Dendritic cell treated with granulocyte-macrophage colony-stimulating factor and Interleukin-4, amounts not matched to agents 40 ng/mL and 50 ng/mL, for 4 days (primary cell): ENCODE data around the gene TFDP2.
A peak's percentile ranks its signal among the peaks of the same experiment; 100 is the strongest.
"Not testable (repeated sequence)": the region's sequence is repeated elsewhere in the genome, so short reads cannot be mapped to it uniquely, and the experiment has no call there.

ENCODE experiments used
- H3K27ac Mint-ChIP-seq: one replicate; pipeline ENCODE4 v1.8.0; 2022; ENCODE audit warnings: mild to moderate bottlenecking, mixed read lengths
- H3K27me3 Mint-ChIP-seq: one replicate; pipeline ENCODE4 v1.8.0; 2022; ENCODE audit warnings: mild to moderate bottlenecking, mixed read lengths
- H3K36me3 Mint-ChIP-seq: one replicate; pipeline ENCODE4 v1.8.0; 2022; ENCODE audit warnings: low read depth, mixed read lengths
- H3K4me1 Mint-ChIP-seq: one replicate; pipeline ENCODE4 v1.8.0; 2022; ENCODE audit warnings: low read depth, mixed read lengths
- H3K4me3 Mint-ChIP-seq: one replicate; pipeline ENCODE4 v1.8.0; 2022; ENCODE audit warnings: mild to moderate bottlenecking, moderate library complexity, mixed read lengths
- H3K9me3 Mint-ChIP-seq: one replicate; pipeline ENCODE4 v1.8.0; 2022; ENCODE audit warnings: mixed read lengths
- intact Hi-C: fragments of 100-400 bp; cut with micrococcal nuclease; formaldehyde crosslinking; loops from one replicate; pipeline ENCODE4 v1.15.0; 2022

The TFDP2 gene

GRCh38 chr3:142148044-142148791 lies 1.1 kb downstream of the TFDP2 start:
- no peaks in the 10 kb centered on the region for H3K36me3 Mint-ChIP-seq
- peak overlapping the region; percentile 83 for H3K4me3 Mint-ChIP-seq
- peak overlapping the region; percentile 79 for H3K27ac Mint-ChIP-seq
- H3K27me3 Mint-ChIP-seq, result peaks cover 4% of the 10 kb centered on the region
- no peaks in the 10 kb centered on the region for H3K9me3 Mint-ChIP-seq
- H3K4me1 Mint-ChIP-seq, result peaks cover 24% of the 10 kb centered on the region
- intact Hi-C loops, result no loop called here

DNA sequence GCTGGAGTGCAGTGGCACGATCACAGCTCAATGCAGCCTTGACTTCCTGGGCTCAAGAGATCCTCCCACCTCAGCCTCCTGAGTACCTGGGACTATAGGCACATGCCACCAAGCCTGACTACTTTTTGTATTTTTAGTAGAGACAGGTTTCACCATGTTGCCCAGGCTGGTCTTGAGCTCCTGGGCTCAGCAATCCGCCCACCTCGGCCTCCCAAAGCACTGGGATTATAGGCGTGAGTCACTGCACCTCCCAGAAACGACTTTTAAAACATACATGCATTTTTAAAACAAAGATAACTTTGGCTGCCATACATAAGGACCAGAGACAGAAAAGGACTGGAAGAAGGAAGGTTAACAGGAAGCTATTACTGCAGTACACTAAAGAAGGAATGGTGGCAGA lies 4.8 kb downstream of the TFDP2 start:
- H3K9me3 Mint-ChIP-seq, H3K4me3 Mint-ChIP-seq, intact Hi-C loops, H3K27ac Mint-ChIP-seq, H3K27me3 Mint-ChIP-seq: not testable (repeated sequence)
- Mint-ChIP-seq H3K36me3 (peaks cover 15% of the 10 kb centered on the region), H3K4me1 (peaks cover 18% of the 10 kb centered on the region)

GRCh38 chr3:142140608-142141285 lies 8.6 kb downstream of the TFDP2 start:
- intact Hi-C loops, H3K9me3 Mint-ChIP-seq: not testable (repeated sequence)
- H3K36me3 Mint-ChIP-seq, result peaks cover 15% of the 10 kb centered on the region

GRCh38 chr3:142137089-142137488 lies 12.3 kb downstream of the TFDP2 start:
- H3K27me3 Mint-ChIP-seq, intact Hi-C loops, H3K27ac Mint-ChIP-seq, H3K4me3 Mint-ChIP-seq, H3K9me3 Mint-ChIP-seq, H3K4me1 Mint-ChIP-seq: not testable (repeated sequence)
- H3K36me3 Mint-ChIP-seq, result peaks cover 15% of the 10 kb centered on the region

More at GRCh38 chr3:142140608-142141285, 8.6 kb downstream of the TFDP2 start:
- not testable (repeated sequence) for H3K4me3 Mint-ChIP-seq, H3K4me1 Mint-ChIP-seq, H3K27ac Mint-ChIP-seq, H3K27me3 Mint-ChIP-seq

DNA sequence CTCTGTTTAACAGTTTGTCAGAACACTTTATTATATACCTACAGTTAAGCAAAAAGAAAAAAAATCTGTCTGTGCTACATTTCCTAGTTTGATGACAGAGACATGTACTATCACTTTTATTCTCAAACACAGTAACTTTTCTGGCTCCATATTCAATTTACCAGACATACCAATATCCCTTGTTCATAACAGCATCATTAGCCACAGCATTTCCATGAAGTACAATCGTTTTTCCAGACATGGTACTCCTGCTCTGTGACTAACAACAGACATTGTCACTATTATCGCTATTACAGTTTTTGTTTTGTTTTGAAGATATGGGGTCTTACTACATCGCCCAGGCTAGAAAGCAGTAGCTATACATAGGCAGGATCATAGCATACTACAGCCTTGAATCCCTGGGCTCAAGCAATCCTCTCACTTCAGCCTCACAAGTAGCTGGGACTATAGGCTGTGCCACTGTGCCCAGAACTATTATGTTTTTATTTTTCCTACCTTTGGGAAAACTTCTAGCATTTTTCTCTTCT lies 14.5 kb downstream of the TFDP2 start:
- Mint-ChIP-seq H3K9me3 (no peaks in the 10 kb centered on the region), H3K4me1 (peaks cover 6% of the 10 kb centered on the region), H3K27me3 (no peaks in the 10 kb centered on the region), H3K36me3 (peaks cover 3% of the 10 kb centered on the region), H3K4me3 (no peak overlapping the region), H3K27ac (no peak overlapping the region)
- intact Hi-C loops, result no loop called here

DNA sequence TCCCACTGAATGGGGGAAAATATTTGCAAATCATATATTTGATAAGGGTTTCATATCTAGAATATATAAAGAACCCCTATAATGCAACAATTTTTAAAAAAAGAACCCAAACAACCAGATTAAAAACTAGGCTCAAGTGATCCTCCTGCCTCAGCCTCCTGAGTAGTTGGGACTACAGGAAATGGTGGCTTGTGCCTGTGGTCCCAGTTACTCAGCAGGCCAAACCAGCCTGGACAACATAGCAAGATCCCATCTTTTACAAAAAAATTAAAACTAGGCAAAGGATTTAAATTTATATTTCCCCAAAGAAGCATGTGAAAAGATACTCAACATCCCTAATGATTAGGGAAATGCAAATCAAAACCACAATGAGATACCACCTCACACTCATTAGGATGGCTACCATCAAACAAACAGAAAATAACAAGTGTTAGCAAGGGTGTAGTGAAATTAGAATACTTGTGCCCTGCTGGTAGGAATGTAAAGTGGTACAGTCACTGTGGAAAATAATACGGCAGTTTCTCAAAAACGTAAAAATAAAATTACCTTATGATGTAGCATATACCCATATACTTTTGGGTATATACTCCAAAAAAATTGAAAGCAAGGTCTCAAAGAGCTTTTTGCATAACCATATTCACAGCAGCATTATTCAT lies 19.7 kb downstream of the TFDP2 start:
- no peaks in the 10 kb centered on the region for H3K36me3 Mint-ChIP-seq
- H3K4me3 Mint-ChIP-seq, result no peak overlapping the region
- no peaks in the 10 kb centered on the region for H3K9me3 Mint-ChIP-seq
- peaks cover 11% of the 10 kb centered on the region for H3K4me1 Mint-ChIP-seq
- no peak overlapping the region for H3K27ac Mint-ChIP-seq
- no peaks in the 10 kb centered on the region for H3K27me3 Mint-ChIP-seq
- intact Hi-C loops, result no loop called here

DNA sequence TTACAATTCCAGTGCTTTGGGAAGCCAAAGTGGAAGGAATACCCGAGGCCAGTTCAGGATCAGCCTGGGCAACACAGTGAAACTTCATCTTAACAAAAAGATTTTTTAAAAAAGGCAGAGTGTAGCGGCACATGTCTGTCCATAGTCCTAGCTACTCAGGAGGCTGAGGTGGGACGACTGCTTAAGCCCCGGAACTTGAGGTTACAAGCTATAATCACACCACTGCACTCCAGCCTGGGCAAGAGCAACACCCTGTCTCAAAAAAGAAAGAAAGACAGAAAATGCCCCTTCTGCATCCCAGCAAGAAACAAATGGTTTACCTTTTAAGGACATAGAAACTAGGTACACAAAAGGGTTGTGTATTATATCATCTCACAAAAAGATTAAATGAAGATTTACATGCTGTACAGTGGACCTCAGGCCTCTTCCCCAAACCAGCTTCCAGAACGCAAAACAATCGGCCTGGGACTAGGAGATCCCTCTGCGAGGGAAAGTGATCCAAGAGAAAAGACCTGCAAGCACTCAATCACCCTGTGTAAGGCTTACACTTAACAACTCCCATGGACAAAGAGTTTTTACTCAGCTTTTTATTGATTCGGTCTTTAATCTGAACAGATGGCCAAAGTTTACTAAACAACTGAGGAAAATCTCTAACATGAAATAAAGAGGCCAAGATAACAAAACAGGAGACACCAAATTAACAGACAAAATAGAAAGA lies 21.2 kb downstream of the TFDP2 start:
- H3K36me3 Mint-ChIP-seq, result no peaks in the 10 kb centered on the region
- intact Hi-C loops, result no loop called here
- H3K4me1 Mint-ChIP-seq, result peaks cover 5% of the 10 kb centered on the region
- no peaks in the 10 kb centered on the region for H3K27me3 Mint-ChIP-seq
- no peak overlapping the region for H3K4me3 Mint-ChIP-seq
- H3K27ac Mint-ChIP-seq, result no peak overlapping the region
- no peaks in the 10 kb centered on the region for H3K9me3 Mint-ChIP-seq

DNA sequence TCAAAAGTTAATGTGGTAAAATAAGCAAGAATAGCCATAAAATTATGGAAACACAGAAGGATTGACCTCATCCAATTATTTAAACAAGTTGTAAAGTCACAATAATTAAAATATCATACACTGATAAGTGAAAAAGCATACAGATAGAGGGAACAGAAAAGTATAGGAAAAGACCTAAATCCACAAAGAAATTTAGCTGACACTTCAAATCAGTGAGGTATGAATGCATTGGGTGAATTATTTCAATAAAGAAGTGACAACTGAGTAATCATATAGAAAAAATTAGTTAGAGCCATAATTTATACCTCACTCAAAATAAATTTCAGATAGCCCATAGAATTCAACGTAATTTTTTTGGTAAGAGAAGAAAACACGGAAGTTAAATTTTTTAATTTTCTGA lies 25.1 kb downstream of the TFDP2 start:
- peaks cover 5% of the 10 kb centered on the region for H3K4me1 Mint-ChIP-seq
- H3K4me3 Mint-ChIP-seq, result no peak overlapping the region
- intact Hi-C loops, result no loop called here
- H3K36me3 Mint-ChIP-seq, result no peaks in the 10 kb centered on the region
- no peak overlapping the region for H3K27ac Mint-ChIP-seq
- no peaks in the 10 kb centered on the region for H3K27me3 Mint-ChIP-seq
- no peaks in the 10 kb centered on the region for H3K9me3 Mint-ChIP-seq

GRCh38 chr3:142120707-142121106 lies 28.6 kb downstream of the TFDP2 start:
- no peaks in the 10 kb centered on the region for H3K36me3 Mint-ChIP-seq
- H3K9me3 Mint-ChIP-seq, result no peaks in the 10 kb centered on the region

DNA sequence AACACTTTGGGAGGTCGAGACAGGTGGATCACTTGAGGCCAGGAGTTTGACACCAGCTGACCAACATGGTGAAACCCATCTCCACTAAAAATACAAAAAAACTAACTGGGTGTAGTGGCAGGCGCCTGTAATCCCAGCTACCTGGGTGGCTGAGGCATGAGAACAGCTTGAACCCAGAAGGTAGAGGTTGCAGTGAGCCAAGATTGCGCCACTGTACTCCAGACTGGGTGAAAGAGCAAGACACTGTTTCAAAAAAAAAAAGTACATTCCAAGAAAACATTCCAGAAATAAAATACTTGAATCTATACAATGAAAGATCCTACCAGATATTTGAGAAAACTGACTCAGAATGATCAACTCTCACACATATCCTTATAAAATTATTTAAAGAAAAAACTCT lies 30.4 kb downstream of the TFDP2 start:
- Mint-ChIP-seq H3K27ac (no peak overlapping the region), H3K9me3 (no peaks in the 10 kb centered on the region), H3K27me3 (no peaks in the 10 kb centered on the region), H3K4me1 (peaks cover 8% of the 10 kb centered on the region), H3K36me3 (no peaks in the 10 kb centered on the region), H3K4me3 (no peak overlapping the region)
- intact Hi-C loops, result no loop called here

More at GRCh38 chr3:142120707-142121106, 28.6 kb downstream of the TFDP2 start:
- intact Hi-C loops, result no loop called here
- peaks cover 7% of the 10 kb centered on the region for H3K4me1 Mint-ChIP-seq
- no peak overlapping the region for H3K4me3 Mint-ChIP-seq
- H3K27me3 Mint-ChIP-seq, result no peaks in the 10 kb centered on the region
- H3K27ac Mint-ChIP-seq, result no peak overlapping the region

DNA sequence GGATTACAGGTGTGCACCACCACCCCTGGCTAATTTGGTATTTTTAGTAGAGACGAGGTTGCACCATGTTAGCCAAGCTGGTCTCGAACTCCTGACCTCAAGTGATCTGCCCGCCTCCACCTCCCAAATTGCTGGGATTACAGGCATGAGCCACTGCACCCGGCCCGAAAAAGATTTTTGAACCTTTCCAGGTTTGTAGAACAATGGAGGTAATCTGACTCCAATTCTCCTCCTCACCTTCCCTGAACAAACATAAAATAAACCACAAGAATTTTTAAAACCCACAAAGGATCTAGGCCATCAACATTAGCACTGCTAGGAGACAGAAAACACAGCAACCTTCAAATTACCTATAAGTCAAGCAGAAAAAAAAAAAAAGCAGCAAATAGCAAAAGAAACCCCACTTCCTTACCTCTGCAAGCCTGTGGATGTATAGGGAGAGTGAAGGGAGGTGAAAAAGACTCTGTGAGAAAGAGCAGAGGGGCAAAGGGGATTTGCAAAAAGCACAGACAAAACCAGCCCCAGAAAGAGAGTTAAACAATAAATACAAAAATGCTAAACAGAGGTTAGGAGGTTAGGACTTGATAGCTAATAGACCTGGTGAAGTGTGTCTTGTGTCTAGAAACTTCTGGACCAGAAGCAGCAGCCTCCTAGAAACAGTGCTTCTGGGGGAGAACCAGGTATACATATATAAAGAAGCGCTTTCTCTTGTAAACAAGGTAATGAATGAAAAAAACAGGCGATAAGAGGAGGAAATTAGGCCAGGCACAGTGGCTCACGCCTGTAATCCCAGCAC lies 32.1 kb downstream of the TFDP2 start:
- Mint-ChIP-seq H3K36me3 (no peaks in the 10 kb centered on the region), H3K27me3 (no peaks in the 10 kb centered on the region), H3K4me3 (no peak overlapping the region), H3K27ac (no peak overlapping the region), H3K4me1 (peaks cover 8% of the 10 kb centered on the region), H3K9me3 (no peaks in the 10 kb centered on the region)
- intact Hi-C loops, result no loop called here

- Mint-ChIP-seq H3K9me3 (no peaks in the 10 kb centered on the region), H3K4me1 (peaks cover 8% of the 10 kb centered on the region), H3K36me3 (no peaks in the 10 kb centered on the region), H3K27ac (no peak overlapping the region), H3K4me3 (no peak overlapping the region), H3K27me3 (no peaks in the 10 kb centered on the region)
- intact Hi-C loops, result no loop called here
Measured at GRCh38 chr3:142115867-142116668, 33.3 kb downstream of the TFDP2 start.
